HEK293 (cell line): ENCODE data around the gene TSPAN2.

Experiments
- BCL11A ChIP-seq: fragments of 450-650 bp; formaldehyde crosslinking; IDR thresholded peaks from 2 replicates; pipeline ENCODE4 v1.5.1; 2016; ENCODE audit warnings: low read depth, missing biosample characterization, missing genetic modification characterization
- GLI2 ChIP-seq: fragments of 450-650 bp; formaldehyde crosslinking; IDR thresholded peaks from 2 replicates; pipeline ENCODE4; 2017; ENCODE audit warnings: missing biosample characterization, missing genetic modification characterization, low read depth, borderline replicate concordance
- TCF7L2 ChIP-seq: IDR thresholded peaks from 2 replicates; pipeline ENCODE4 v1.6.1; 2011; ENCODE audit warnings: low read depth, mild to moderate bottlenecking, inconsistent platforms, low read length, moderate library complexity, borderline replicate concordance
- ZNF184 ChIP-seq: fragments of 450-650 bp; IDR thresholded peaks from 2 replicates; pipeline ENCODE4 v1.5.1; 2018; ENCODE audit warnings: missing biosample characterization, mild to moderate bottlenecking, missing genetic modification characterization
- ZNF214 ChIP-seq: fragments of 450-650 bp; formaldehyde crosslinking; IDR thresholded peaks from 2 replicates; pipeline ENCODE4 v1.5.1; 2017; ENCODE audit warnings: missing biosample characterization, mild to moderate bottlenecking, missing genetic modification characterization, borderline replicate concordance
- ZNF311 ChIP-seq: fragments of 450-650 bp; formaldehyde crosslinking; IDR thresholded peaks from 2 replicates; pipeline ENCODE4 v1.5.1; 2017; ENCODE audit warnings: missing biosample characterization, missing genetic modification characterization, borderline replicate concordance
- ZNF777 ChIP-seq: fragments of 450-650 bp; formaldehyde crosslinking; IDR thresholded peaks from 2 replicates; pipeline ENCODE4 v1.5.1; 2017; ENCODE audit warnings: missing biosample characterization, missing genetic modification characterization, borderline replicate concordance
- ZSCAN23 ChIP-seq: fragments of 450-650 bp; formaldehyde crosslinking; IDR thresholded peaks from 2 replicates; pipeline ENCODE4 v1.5.1; 2016; ENCODE audit warnings: missing biosample characterization, missing genetic modification characterization
- TF ChIP-seq, protein P1 (sequence below): fragments of 450-650 bp; formaldehyde crosslinking; IDR thresholded peaks from 2 replicates; pipeline ENCODE4 v1.5.1; 2017; ENCODE audit warnings: missing biosample characterization, missing genetic modification characterization
- TF ChIP-seq, protein P2 (sequence below): fragments of 450-650 bp; formaldehyde crosslinking; IDR thresholded peaks from 2 replicates; pipeline ENCODE4 v1.5.0; 2017; ENCODE audit warnings: missing biosample characterization, missing genetic modification characterization, borderline replicate concordance
- TF ChIP-seq, protein P3 (sequence below): fragments of 450-650 bp; formaldehyde crosslinking; IDR thresholded peaks from 2 replicates; pipeline ENCODE4 v1.5.1; 2016; ENCODE audit warnings: missing biosample characterization, missing genetic modification characterization
- TF ChIP-seq, protein P4 (sequence below): fragments of 450-650 bp; formaldehyde crosslinking; IDR thresholded peaks from 2 replicates; pipeline ENCODE4 v1.5.1; 2016; ENCODE audit warnings: missing biosample characterization, missing genetic modification characterization

DNA sequence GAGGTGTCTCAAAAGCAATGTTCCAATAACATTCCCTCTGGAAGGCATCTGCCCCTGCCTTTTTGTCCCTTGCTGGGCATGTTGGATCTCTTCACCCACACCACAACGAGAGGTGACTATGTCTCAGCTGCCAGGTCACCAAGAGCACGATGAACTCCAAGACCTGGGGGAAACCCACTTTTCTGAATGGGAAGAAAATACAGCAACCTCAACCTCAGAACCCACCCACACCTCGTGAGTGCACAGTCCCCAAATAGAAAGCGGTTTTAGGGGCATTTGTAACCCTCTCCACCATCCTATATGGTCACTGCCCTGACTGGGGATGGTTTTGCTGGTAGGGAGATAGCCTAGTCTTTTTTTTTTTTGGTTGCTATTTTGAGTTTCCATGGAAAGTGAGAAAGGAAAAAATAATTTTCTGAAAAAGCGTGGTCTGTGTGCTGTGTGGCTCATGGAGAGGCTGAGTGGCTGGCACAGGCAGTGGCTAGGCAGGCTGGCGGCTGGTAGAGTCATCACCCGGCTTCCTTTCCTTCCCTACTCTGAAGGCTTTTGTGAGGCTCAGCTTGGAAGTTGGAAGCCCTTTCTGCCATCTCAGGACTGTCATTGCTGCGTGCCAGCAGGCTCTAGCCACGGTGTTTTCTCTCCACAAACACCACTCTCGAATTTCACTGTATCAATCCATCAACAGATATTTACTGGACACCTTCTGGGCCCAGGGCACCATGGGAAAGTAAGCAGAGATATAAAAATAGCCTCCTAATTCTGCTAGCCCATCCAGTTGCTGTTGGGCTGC is 15.8 kb downstream of the TSPAN2 start:
- TF ChIP-seq, protein P1, sequence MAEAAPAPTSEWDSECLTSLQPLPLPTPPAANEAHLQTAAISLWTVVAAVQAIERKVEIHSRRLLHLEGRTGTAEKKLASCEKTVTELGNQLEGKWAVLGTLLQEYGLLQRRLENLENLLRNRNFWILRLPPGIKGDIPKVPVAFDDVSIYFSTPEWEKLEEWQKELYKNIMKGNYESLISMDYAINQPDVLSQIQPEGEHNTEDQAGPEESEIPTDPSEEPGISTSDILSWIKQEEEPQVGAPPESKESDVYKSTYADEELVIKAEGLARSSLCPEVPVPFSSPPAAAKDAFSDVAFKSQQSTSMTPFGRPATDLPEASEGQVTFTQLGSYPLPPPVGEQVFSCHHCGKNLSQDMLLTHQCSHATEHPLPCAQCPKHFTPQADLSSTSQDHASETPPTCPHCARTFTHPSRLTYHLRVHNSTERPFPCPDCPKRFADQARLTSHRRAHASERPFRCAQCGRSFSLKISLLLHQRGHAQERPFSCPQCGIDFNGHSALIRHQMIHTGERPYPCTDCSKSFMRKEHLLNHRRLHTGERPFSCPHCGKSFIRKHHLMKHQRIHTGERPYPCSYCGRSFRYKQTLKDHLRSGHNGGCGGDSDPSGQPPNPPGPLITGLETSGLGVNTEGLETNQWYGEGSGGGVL (tag by site-specific recombination) = no peak
- TF ChIP-seq, protein P2, sequence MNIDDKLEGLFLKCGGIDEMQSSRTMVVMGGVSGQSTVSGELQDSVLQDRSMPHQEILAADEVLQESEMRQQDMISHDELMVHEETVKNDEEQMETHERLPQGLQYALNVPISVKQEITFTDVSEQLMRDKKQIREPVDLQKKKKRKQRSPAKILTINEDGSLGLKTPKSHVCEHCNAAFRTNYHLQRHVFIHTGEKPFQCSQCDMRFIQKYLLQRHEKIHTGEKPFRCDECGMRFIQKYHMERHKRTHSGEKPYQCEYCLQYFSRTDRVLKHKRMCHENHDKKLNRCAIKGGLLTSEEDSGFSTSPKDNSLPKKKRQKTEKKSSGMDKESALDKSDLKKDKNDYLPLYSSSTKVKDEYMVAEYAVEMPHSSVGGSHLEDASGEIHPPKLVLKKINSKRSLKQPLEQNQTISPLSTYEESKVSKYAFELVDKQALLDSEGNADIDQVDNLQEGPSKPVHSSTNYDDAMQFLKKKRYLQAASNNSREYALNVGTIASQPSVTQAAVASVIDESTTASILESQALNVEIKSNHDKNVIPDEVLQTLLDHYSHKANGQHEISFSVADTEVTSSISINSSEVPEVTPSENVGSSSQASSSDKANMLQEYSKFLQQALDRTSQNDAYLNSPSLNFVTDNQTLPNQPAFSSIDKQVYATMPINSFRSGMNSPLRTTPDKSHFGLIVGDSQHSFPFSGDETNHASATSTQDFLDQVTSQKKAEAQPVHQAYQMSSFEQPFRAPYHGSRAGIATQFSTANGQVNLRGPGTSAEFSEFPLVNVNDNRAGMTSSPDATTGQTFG (tag by site-specific recombination) = no peak
- TF ChIP-seq ZNF311 (tag by site-specific recombination) (no peak), ZNF777 (tag by site-specific recombination) (no peak), ZNF184 (tag by site-specific recombination) (no peak), TCF7L2 (no peak), ZNF214 (tag by site-specific recombination) (no peak), BCL11A (tag by site-specific recombination) (no peak), GLI2 (tag by site-specific recombination) (no peak), ZSCAN23 (no peak)
- TF ChIP-seq, protein P3, sequence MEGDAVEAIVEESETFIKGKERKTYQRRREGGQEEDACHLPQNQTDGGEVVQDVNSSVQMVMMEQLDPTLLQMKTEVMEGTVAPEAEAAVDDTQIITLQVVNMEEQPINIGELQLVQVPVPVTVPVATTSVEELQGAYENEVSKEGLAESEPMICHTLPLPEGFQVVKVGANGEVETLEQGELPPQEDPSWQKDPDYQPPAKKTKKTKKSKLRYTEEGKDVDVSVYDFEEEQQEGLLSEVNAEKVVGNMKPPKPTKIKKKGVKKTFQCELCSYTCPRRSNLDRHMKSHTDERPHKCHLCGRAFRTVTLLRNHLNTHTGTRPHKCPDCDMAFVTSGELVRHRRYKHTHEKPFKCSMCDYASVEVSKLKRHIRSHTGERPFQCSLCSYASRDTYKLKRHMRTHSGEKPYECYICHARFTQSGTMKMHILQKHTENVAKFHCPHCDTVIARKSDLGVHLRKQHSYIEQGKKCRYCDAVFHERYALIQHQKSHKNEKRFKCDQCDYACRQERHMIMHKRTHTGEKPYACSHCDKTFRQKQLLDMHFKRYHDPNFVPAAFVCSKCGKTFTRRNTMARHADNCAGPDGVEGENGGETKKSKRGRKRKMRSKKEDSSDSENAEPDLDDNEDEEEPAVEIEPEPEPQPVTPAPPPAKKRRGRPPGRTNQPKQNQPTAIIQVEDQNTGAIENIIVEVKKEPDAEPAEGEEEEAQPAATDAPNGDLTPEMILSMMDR (tag by site-specific recombination) = no peak
- TF ChIP-seq, protein P4, sequence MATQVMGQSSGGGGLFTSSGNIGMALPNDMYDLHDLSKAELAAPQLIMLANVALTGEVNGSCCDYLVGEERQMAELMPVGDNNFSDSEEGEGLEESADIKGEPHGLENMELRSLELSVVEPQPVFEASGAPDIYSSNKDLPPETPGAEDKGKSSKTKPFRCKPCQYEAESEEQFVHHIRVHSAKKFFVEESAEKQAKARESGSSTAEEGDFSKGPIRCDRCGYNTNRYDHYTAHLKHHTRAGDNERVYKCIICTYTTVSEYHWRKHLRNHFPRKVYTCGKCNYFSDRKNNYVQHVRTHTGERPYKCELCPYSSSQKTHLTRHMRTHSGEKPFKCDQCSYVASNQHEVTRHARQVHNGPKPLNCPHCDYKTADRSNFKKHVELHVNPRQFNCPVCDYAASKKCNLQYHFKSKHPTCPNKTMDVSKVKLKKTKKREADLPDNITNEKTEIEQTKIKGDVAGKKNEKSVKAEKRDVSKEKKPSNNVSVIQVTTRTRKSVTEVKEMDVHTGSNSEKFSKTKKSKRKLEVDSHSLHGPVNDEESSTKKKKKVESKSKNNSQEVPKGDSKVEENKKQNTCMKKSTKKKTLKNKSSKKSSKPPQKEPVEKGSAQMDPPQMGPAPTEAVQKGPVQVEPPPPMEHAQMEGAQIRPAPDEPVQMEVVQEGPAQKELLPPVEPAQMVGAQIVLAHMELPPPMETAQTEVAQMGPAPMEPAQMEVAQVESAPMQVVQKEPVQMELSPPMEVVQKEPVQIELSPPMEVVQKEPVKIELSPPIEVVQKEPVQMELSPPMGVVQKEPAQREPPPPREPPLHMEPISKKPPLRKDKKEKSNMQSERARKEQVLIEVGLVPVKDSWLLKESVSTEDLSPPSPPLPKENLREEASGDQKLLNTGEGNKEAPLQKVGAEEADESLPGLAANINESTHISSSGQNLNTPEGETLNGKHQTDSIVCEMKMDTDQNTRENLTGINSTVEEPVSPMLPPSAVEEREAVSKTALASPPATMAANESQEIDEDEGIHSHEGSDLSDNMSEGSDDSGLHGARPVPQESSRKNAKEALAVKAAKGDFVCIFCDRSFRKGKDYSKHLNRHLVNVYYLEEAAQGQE (tag by site-specific recombination) = no peak
